ENCODE results near the gene TYK2.
A peak's percentile ranks its signal among the peaks of the same experiment; 100 is the strongest.
"Not testable (repeated sequence)": the region's sequence is repeated elsewhere in the genome, so short reads cannot be mapped to it uniquely, and the experiment has no call there.

Gene TYK2

DNA sequence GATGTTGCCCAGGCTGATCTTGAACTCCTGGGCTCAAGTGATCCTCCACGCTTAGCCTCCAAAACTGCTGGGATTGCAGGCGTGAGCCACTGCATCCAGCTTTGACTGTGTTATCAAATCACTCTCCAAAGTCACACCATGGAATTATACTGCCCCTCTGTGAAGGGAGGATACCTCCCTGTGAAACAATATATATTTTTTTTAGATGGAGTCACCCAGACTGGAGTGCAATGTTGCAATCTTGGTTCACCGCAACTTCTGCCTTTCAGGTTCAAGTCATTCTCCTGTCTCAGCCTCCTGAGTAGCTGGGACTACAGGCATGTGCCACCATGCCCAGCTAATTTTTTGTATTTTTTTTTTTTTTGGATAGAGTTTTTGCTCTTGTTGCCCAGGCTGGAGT is 7.7 kb downstream of the TYK2 start:
- DNase-seq (ENCODE audit: low read depth): no peak

DNA sequence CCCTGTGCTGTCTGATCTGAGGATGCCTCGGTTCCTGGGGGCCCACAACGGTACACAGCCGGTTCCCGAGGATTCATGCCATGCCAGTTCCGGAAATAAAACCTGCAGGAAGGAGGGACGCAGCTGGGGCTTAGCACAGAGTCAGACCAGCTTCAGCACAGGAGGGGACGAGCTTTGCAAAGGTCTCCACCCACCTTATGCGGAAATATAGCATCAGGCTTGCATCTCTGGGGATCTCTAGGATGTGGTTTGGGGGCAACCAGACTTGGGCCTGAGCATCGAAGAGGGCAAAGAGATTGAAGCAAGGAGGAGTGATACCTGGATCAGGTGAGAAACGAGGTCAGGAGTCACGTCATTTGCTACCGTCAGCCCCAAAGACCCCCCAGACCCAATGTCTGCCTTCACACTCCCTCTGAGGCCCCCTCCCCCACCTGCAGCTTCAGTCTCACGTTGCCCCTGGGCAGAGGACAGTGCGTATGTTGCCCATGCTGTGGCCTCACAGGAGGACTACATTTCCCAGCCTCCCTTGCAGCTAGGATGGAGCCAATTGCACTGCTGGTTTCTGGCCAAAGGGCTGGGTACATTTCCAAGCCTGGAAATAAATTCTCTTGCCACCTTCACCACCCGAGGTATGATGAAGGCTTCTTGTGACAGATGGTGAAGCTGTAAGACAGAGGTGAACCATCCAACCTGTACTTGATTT is 12.1 kb downstream of the TYK2 start:
- peak; percentile 36 for DNase-seq (ENCODE audit: low read depth)

GRCh38 chr19:10366950-10367512 is 13.3 kb downstream of the TYK2 start:
- not testable (repeated sequence) for DNase-seq (ENCODE audit: low read depth)

GRCh38 chr19:10365518-10365917 is 14.9 kb downstream of the TYK2 start:
- no peak for DNase-seq (ENCODE audit: low read depth)

DNA sequence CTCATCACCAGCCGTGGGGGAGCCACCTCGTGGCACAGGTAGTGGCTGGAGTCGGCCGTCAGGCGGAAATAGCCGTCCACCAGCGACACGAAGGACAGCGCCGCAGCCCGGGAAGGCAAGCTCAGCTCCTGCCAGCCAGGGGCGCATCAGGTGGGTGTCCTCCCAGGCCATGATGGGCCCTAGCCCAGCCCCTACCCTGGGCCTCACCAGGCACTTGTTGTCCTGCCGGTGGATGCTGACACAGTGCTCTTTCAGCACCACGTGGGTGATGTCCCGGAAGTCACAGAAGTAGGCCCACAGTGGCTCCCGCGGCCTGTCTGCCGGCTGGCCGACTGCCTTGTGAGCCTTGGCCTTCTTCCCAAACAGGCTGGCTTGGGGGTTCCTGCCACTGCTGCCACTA is 15.7 kb downstream of the TYK2 start:
- DNase-seq (ENCODE audit: low read depth): no peak

DNA sequence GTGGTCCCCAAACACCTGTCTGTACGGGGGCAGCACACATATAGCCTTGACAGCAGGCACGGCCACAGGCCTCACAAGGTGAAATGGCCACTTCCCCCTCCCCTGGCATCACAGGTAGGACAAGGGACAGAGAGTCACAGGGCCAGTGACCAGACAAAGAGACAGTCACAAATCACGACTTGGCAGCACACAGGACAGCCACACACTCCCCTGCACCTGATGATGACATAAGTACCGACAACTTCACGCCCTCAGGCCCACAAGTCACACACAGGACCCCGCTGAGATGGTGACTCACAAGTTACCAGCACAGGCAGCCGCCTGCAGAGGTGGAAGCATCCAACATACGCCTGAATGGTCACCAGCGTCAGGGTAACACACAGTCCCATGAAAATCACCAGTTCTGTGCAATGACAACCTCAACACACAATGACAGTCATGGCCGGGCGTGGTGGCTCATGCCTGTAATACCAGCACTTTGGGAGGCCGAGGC is 16.5 kb downstream of the TYK2 start:
- DNase-seq (ENCODE audit: low read depth): peak; percentile 56

GRCh38 chr19:10362259-10362658 is 18.1 kb downstream of the TYK2 start:
- DNase-seq (ENCODE audit: low read depth): no peak

- no peak for DNase-seq (ENCODE audit: low read depth)
Measured at GRCh38 chr19:10361569-10362011, 18.8 kb downstream of the TYK2 start.

GRCh38 chr19:10356431-10356830 is 23.9 kb downstream of the TYK2 start:
- DNase-seq (ENCODE audit: low read depth): no peak

- DNase-seq (ENCODE audit: low read depth): peak; percentile 52
Measured at GRCh38 chr19:10353793-10354391, 26.5 kb downstream of the TYK2 start.

DNA sequence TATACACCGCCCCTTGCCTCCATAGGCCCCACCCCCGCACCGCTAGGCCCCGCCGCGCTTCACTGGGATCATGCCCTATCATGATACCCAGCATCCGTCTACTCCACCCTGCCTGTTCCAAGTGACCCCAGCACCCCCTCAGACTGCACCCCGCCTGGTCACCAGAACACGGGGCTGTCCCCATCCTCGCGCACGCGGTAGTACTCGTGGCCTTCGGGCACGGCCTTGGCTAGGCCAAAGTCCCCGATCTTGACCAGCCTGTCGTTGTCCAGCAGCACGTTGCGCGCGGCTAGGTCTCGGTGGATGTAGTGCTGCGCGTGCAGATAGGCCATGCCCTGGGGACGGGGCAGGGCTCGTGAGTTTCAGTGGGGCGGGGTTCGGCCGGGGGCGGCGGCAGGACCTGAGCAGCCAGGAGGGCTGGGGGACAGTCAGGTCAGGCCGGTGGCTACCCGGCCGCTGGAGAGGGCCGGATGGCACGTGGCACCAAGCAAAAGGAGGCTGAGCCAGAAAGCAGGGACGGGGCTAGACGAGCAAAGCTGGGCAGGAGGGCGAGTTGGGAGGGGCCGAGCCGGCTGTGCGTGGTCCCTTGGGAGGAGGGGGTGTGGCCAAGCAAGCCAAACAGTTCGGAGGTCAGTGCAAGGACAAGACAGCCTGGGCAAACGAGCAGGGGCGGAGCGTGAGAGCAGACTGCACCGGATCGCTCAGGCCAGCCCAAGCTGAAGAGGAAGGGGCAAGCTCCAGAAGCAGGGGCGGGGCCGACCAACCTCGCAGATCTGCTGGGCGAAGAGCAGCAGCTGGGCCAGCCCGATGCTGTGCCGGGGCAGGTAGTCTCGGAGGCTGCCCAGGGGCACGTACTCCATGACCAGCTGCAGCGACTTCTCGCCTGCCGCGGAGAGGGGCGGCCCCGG is 27.4 kb downstream of the TYK2 start:
- no peak for DNase-seq (ENCODE audit: low read depth)

DNA sequence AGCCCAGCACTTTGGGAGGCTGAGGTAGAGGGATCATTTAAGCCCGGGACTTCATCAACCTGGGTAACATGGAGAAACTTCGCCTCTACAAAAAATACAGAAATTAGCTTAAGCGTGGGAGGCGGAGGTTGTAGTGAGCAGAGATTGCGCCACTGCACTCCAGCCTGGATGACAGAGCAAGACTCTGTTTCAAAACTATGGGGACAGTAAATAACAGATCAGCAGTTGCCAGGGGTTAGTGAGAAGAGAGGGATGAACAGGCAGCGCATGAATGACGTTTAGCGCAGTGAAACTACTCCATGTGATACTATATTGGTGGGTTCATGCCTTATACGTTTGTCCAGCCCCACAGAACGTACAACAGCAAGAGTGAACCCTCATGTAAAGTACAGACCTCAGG is 33.9 kb downstream of the TYK2 start:
- no peak for DNase-seq (ENCODE audit: low read depth)

DNA sequence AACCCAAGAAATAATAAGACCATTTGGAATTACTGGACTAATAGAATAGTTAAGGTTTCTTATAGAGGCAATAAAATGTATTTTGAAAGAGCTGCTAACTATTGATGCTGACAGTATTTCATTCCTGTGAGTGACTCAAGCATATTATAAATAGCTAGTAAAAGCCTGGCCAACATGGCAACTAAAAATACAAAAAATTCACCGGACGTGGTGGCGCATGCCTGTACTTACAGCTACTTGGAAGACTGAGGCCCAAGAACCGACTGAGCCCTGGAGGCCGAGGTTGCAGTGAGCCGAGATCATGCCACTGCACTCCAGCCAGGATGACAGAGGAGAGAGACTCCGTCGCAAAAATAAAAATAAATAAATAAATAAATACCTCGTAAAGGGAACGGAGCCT is 35.6 kb downstream of the TYK2 start:
- peak; percentile 51 for DNase-seq (ENCODE audit: low read depth)

GRCh38 chr19:10343495-10343894 is 36.9 kb downstream of the TYK2 start:
- no peak for DNase-seq (ENCODE audit: low read depth)

GRCh38 chr19:10339977-10340376 is 40.4 kb downstream of the TYK2 start:
- DNase-seq (ENCODE audit: low read depth): no peak

DNA sequence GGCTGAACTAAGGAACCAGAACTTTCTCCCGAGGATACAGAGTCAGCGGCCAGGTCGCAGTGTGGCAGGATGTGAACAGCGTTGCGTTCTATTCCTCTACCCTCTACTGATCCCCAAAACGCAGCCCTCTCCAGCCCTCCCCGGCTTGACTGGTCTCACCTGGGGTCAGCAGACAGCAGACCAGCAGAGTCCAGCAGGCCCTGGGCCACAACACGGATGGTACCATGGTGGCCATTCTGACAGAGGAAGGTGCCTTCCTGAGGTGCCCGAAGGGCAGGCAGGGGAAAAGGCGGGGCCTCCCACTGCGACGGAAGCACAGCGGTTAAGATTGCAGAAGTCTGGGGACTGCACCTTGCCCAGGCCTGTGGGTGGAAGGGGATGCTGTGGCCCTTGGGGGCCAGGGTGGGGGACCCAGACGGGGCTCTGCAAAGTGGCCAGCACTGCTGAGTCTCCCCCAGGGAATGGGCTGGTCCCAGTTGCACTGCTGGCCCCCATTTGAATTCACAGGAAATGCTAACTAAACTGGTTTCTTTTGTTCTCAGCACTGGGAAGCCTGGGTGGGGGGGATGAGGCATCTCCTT is 40.9 kb downstream of the TYK2 start, which contains the start of gene ICAM3:
Gene ICAM3 (minus strand): TSS at position 245 of the 581 bp plus-strand sequence. CDS start 10 bp downstream, at position 235.
- no peak for DNase-seq (ENCODE audit: low read depth)

- DNase-seq (ENCODE audit: low read depth): no peak
Measured at GRCh38 chr19:10338940-10339339, 41.4 kb downstream of the TYK2 start.

DNA sequence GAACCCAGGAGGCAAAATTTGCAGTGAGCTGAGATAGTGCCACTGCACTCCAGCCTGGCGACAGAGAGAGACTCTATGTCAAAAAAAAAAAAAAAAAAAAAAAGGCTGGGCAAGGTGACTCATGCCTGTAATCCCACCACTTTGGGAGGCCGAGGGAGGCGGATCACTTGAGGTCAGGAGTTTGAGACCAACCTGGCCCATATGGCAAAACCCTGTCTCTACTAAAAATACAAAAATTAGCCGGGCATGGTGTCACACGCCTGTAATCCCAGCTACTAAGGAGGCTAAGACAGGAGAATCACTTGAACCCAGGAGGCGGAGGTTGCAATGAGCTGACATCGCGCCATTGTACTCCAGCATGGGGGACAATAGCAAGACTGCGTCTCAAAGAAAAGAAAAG is 43.6 kb downstream of the TYK2 start:
- DNase-seq (ENCODE audit: low read depth): not testable (repeated sequence)

- no peak for DNase-seq (ENCODE audit: low read depth)
Measured at GRCh38 chr19:10335352-10335985, 44.9 kb downstream of the TYK2 start.

- DNase-seq (ENCODE audit: low read depth): peak; percentile 98
Measured at GRCh38 chr19:10334588-10335351, 45.6 kb downstream of the TYK2 start.
